ENCODE results near the gene CDR2.

GRCh38 chr16:22304411-22304810 lies 70.0 kb downstream of the CDR2 start:
- no peak for TF ChIP-seq CTCF (IDR thresholded peaks at IDR 0.05)
- TF ChIP-seq EP300 (IDR thresholded peaks at IDR 0.05): no peak
